ENCODE measurements around the gene ATP9B. TPM values are rescaled to one million over a fixed set of nuclear protein-coding genes. Genes with fewer than 3 reads are reported as not detected.

ATP9B gene
- total RNA-seq, 1 donor from 2014 or later, result 34.1 TPM

GRCh38 chr18:79204889-79205807, 136.0 kb downstream of the ATP9B start:
- no peak overlapping the region for H3K4me3 Mint-ChIP-seq
- H3K27me3 Mint-ChIP-seq, result no peaks in the 10 kb centered on the region
- peaks cover 22% of the 10 kb centered on the region for H3K36me3 Mint-ChIP-seq
- no peak for DNase-seq (ENCODE audit: extremely low spot score, unreplicated experiment)
- H3K9me3 Mint-ChIP-seq, result peaks cover 4% of the 10 kb centered on the region
- H3K4me1 Mint-ChIP-seq (ENCODE audit: unreplicated experiment), result no peaks in the 10 kb centered on the region
- no peak overlapping the region for H3K27ac Mint-ChIP-seq
- TF ChIP-seq CTCF (conservative IDR thresholded peaks at IDR 0.05), result no peak

GRCh38 chr18:79206444-79206843, 137.2 kb downstream of the ATP9B start:
- H3K36me3 Mint-ChIP-seq, result peaks cover 16% of the 10 kb centered on the region
- H3K9me3 Mint-ChIP-seq, result no peaks in the 10 kb centered on the region
- TF ChIP-seq CTCF (conservative IDR thresholded peaks at IDR 0.05), result no peak
- no peak overlapping the region for H3K4me3 Mint-ChIP-seq
- DNase-seq (ENCODE audit: extremely low spot score, unreplicated experiment), result no peak
- no peaks in the 10 kb centered on the region for H3K4me1 Mint-ChIP-seq (ENCODE audit: unreplicated experiment)
- no peak overlapping the region for H3K27ac Mint-ChIP-seq
- no peaks in the 10 kb centered on the region for H3K27me3 Mint-ChIP-seq

- peaks cover 16% of the 10 kb centered on the region for H3K36me3 Mint-ChIP-seq
- no peak for DNase-seq (ENCODE audit: extremely low spot score, unreplicated experiment)
Observed at GRCh38 chr18:79208906-79209305, 139.7 kb downstream of the ATP9B start.

GRCh38 chr18:79210002-79210910, 141.1 kb downstream of the ATP9B start:
- Mint-ChIP-seq H3K27me3 (no peaks in the 10 kb centered on the region), H3K27ac (no peak overlapping the region), H3K9me3 (no peaks in the 10 kb centered on the region), H3K4me3 (no peak overlapping the region), H3K36me3 (peaks cover 16% of the 10 kb centered on the region), H3K4me1 (ENCODE audit: unreplicated experiment) (no peaks in the 10 kb centered on the region)
- DNase-seq (ENCODE audit: extremely low spot score, unreplicated experiment), result no peak
- TF ChIP-seq CTCF (conservative IDR thresholded peaks at IDR 0.05), result no peak

More at GRCh38 chr18:79208906-79209305, 139.7 kb downstream of the ATP9B start:
- no peaks in the 10 kb centered on the region for H3K4me1 Mint-ChIP-seq (ENCODE audit: unreplicated experiment)
- H3K4me3 Mint-ChIP-seq, result no peak overlapping the region
- no peak for TF ChIP-seq CTCF (conservative IDR thresholded peaks at IDR 0.05)
- no peak overlapping the region for H3K27ac Mint-ChIP-seq
- no peaks in the 10 kb centered on the region for H3K27me3 Mint-ChIP-seq
- H3K9me3 Mint-ChIP-seq, result no peaks in the 10 kb centered on the region

- H3K4me3 Mint-ChIP-seq, result no peak overlapping the region
- H3K9me3 Mint-ChIP-seq, result no peaks in the 10 kb centered on the region
- DNase-seq (ENCODE audit: extremely low spot score, unreplicated experiment), result no peak
- no peak overlapping the region for H3K27ac Mint-ChIP-seq
- peaks cover 16% of the 10 kb centered on the region for H3K36me3 Mint-ChIP-seq
- no peak for TF ChIP-seq CTCF (conservative IDR thresholded peaks at IDR 0.05)
- no peaks in the 10 kb centered on the region for H3K27me3 Mint-ChIP-seq
- no peaks in the 10 kb centered on the region for H3K4me1 Mint-ChIP-seq (ENCODE audit: unreplicated experiment)
Observed at GRCh38 chr18:79211844-79212243, 142.7 kb downstream of the ATP9B start.
